ENCODE data around the gene DUSP5.

Gene DUSP5

DNA sequence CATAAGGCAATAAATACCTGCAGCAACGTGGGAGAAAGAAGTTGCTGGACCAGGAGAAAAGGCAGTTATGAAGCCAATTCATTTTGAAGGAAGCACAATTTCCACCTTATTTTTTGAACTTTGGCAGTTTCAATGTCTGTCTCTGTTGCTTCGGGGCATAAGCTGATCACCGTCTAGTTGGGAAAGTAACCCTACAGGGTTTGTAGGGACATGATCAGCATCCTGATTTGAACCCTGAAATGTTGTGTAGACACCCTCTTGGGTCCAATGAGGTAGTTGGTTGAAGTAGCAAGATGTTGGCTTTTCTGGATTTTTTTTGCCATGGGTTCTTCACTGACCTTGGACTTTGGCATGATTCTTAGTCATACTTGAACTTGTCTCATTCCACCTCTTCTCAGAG lies 13.0 kb downstream of the DUSP5 start:
- TF ChIP-seq CTCF (IDR thresholded peaks at IDR 0.05), result no peak
- no peak overlapping the region for H3K4me3 ChIP-seq (ENCODE audit: low read depth in 1 of 2, low read length in 1 of 2)
- no peaks in the 10 kb centered on the region for H3K4me1 ChIP-seq (ENCODE audit: control insufficient read depth in 1 of 2, insufficient read depth in 1 of 2, low read depth in 1 of 2, low read length in 1 of 2)
- H3K9me3 ChIP-seq, result no peaks in the 10 kb centered on the region
- H3K36me3 ChIP-seq, result no peaks in the 10 kb centered on the region
- no peak overlapping the region for H3K27ac ChIP-seq
- no peaks in the 10 kb centered on the region for H3K27me3 ChIP-seq

GRCh38 chr10:110511734-110512449 lies 14.2 kb downstream of the DUSP5 start:
- Histone ChIP-seq H3K4me3 (ENCODE audit: low read depth in 1 of 2, low read length in 1 of 2) (no peak overlapping the region), H3K9me3 (no peaks in the 10 kb centered on the region), H3K4me1 (ENCODE audit: control insufficient read depth in 1 of 2, insufficient read depth in 1 of 2, low read depth in 1 of 2, low read length in 1 of 2) (no peaks in the 10 kb centered on the region), H3K27me3 (no peaks in the 10 kb centered on the region), H3K27ac (no peak overlapping the region), H3K36me3 (no peaks in the 10 kb centered on the region)
- TF ChIP-seq CTCF (IDR thresholded peaks at IDR 0.05), result no peak

DNA sequence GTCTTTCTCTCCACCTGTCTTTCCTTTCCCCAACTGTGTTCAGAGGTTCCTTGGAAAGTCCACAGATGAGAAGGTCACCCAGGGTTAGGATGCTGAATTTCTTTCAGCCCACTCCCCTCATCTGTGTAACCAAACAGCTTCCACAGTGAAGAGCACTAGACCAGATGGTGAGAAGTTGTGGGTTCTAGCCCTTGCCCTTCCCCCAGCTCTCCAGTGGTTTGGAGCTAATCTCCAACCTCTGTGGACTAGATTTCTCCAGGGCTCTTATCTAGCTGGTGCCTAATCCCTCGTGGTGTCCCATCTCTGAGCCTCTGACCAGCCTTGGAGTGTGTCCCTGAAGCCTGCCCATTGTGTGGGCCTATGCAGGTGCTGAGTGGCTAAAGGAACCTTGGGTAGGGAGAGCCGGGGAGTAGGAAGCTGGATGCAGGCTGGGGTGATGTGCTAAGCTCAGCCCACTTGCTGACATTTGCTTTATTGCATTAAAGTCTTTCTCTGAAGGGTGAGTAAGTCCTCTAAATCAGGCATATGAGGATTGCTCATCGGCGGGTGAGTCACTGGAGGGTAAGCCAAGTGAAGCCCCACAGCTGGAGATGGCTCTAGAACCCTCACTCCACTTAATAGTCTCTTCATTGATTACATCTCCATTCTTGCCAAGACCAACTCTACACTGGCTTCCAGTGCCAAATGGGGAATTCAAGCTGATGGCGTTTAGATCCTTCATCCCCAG lies 14.9 kb downstream of the DUSP5 start:
- Histone ChIP-seq H3K4me1 (ENCODE audit: control insufficient read depth in 1 of 2, insufficient read depth in 1 of 2, low read depth in 1 of 2, low read length in 1 of 2) (no peaks in the 10 kb centered on the region), H3K4me3 (ENCODE audit: low read depth in 1 of 2, low read length in 1 of 2) (no peak overlapping the region), H3K27me3 (no peaks in the 10 kb centered on the region), H3K36me3 (no peaks in the 10 kb centered on the region), H3K27ac (no peak overlapping the region), H3K9me3 (no peaks in the 10 kb centered on the region)
- no peak for TF ChIP-seq CTCF (IDR thresholded peaks at IDR 0.05)

DNA sequence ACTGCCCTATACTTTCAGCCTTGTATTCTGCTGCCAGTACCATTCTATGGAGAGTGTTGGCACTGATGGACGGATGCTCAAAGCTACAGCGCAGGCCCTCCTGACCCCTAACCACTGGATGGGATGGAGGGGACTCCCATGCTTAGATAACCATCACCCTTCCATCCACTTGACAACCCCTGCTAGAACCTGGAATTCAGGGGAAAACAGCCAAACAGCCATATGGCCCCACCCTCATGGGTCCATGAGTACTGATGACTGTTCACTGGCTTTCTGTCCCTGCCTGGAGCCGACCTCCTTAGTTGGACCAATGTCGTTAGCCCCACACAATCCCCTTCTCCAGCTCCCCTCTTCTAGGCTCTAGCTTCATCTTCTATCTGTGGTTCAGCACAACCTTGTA lies 16.2 kb downstream of the DUSP5 start:
- Histone ChIP-seq H3K36me3 (no peaks in the 10 kb centered on the region), H3K27me3 (no peaks in the 10 kb centered on the region), H3K27ac (no peak overlapping the region), H3K4me1 (ENCODE audit: control insufficient read depth in 1 of 2, insufficient read depth in 1 of 2, low read depth in 1 of 2, low read length in 1 of 2) (no peaks in the 10 kb centered on the region), H3K9me3 (no peaks in the 10 kb centered on the region), H3K4me3 (ENCODE audit: low read depth in 1 of 2, low read length in 1 of 2) (no peak overlapping the region)
- TF ChIP-seq CTCF (IDR thresholded peaks at IDR 0.05), result no peak

DNA sequence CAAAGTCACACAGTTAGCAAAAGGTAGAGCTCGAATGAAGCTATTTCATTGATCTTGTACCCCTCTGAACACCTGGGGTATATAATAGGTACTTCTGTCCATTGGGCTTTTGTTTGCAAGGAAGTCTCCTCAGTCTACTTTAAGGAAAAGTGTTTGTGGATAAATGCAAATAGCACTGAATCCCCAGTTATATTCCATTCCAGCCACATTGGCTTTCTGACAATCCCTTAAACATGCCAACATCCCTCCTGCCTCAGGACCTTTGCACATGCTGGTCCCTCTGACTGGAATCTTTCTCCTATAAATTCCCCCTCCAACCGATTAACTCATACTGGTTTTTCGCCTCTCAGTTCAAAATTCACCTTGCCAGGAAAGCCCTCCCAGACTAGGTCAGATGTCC lies 17.1 kb downstream of the DUSP5 start:
- no peak overlapping the region for H3K27ac ChIP-seq
- TF ChIP-seq CTCF (IDR thresholded peaks at IDR 0.05), result no peak
- H3K4me1 ChIP-seq (ENCODE audit: control insufficient read depth in 1 of 2, insufficient read depth in 1 of 2, low read depth in 1 of 2, low read length in 1 of 2), result no peaks in the 10 kb centered on the region
- H3K9me3 ChIP-seq, result no peaks in the 10 kb centered on the region
- H3K36me3 ChIP-seq, result no peaks in the 10 kb centered on the region
- H3K4me3 ChIP-seq (ENCODE audit: low read depth in 1 of 2, low read length in 1 of 2), result no peak overlapping the region
- no peaks in the 10 kb centered on the region for H3K27me3 ChIP-seq

All from neutrophil (primary cell).